ENCODE measurements around the gene TOGARAM2. TPM values are rescaled to one million over a fixed set of nuclear protein-coding genes. Genes with fewer than 3 reads are reported as not detected.

TOGARAM2 gene
- total and polyA plus RNA-seq, 2 of the 13 experiments (the other 11 are each of a cell fraction or from before 2014, with no cell fraction given): under 0.01 to 0.05 TPM

DNA sequence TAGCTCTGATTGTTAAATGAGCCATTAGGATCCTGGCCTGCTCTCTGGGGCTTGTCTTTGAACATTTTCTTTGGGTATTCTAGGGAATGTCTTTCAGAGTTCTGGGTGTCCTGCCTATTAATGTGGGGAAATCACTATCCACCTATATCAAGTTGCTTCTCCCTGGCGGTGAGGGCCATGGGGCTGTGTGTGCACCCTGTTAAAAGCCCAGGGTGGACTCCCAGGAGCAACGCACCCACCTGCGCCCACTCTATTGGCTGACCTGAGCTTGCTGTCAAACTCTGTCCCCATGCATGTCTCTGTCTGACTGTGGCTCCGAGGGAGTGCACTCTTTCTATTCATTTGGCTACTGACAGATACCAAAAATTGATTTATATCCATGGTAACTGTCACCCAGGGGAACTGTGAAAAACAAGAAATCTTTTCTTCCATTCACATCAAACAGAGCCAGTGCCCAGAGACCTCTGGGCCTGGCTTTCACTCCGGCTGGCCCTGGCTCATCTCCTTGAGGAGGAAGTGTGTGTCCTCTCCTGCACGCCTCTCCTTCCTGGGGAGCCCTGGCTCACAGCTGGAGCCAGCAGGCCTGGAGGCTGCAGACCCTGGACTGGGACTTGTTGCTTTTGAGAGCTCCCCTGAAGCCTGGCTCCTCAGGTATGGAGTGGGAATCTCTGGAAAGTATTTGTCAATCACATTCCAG lies 10.5 kb upstream of the TOGARAM2 start:
- H4K20me1 ChIP-seq (ENCODE audit: insufficient read depth, low read length): no peaks in the 10 kb centered on the region
- WGBS (ENCODE audit: low lambda C conversion rate): 35% methylated on average over 6 of the region's 6 CpGs
- H3K4me1 ChIP-seq (ENCODE audit: insufficient read depth, low read length): no peaks in the 10 kb centered on the region
- in situ Hi-C loops (cut with HindIII; ENCODE audit: extremely low pct_ligation_motif_present, low pct_unique_long_range_greater_than_20kb): loop anchor here (25.0 kb wide), 1 partner anchor 1092 kb away; no protein-coding TSS in a partner anchor
- ChIA-PET POLR2A (no interaction called here), CTCF (ENCODE audit: low intra/inter-chr PET ratio, low total read pairs) (no interaction called here)
- H3K9ac ChIP-seq (ENCODE audit: insufficient read depth, low read depth, low read length): no peak overlapping the region
- no peak overlapping the region for H3K27ac ChIP-seq (ENCODE audit: extremely low read length, insufficient read depth, low read length)
- H3K36me3 ChIP-seq (replicated peaks in 1 of 2; ENCODE audit: control insufficient read depth in 1 of 2, insufficient read depth in 2 of 2, low read length in 2 of 2): no peaks in the 10 kb centered on the region
- H3K4me3 ChIP-seq (replicated peaks in 1 of 3; ENCODE audit: insufficient read depth in 1 of 3, low read depth in 2 of 3, low read length in 3 of 3): no peak overlapping the region
- H2AFZ ChIP-seq (ENCODE audit: low read length): no peak overlapping the region
- intact Hi-C loops (cut with micrococcal nuclease; ENCODE audit: unreplicated experiment): no loop called here
- ATAC-seq: no peak; the same call in 1 of the 3 replicates
- H3K79me2 ChIP-seq (ENCODE audit: insufficient read depth, low read length): no peaks in the 10 kb centered on the region
- DNase-seq (ENCODE audit: low spot score): no peak
- no peaks in the 10 kb centered on the region for H3K9me3 ChIP-seq (ENCODE audit: low read length)
- BruUV-seq (replicated peaks): no TSS peak
- H3K27me3 ChIP-seq (ENCODE audit: control insufficient read depth in 1 of 2, insufficient read depth in 2 of 2, low read length in 2 of 2): peaks cover 2 to 6% of the 10 kb centered on the region in 2 experiments; a peak in 2 of 5 replicates
- FAIRE-seq: no peak
- TF ChIP-seq ZSCAN30 (CRISPR knock-in tag; IDR thresholded peaks at IDR 0.05) (no peak), ZNF124 (CRISPR knock-in tag; IDR thresholded peaks at IDR 0.05) (no peak), ZNF883 (CRISPR knock-in tag; IDR thresholded peaks at IDR 0.05; ENCODE audit: not compliant biosample characterization) (no peak)
- TF ChIP-seq, protein P1, sequence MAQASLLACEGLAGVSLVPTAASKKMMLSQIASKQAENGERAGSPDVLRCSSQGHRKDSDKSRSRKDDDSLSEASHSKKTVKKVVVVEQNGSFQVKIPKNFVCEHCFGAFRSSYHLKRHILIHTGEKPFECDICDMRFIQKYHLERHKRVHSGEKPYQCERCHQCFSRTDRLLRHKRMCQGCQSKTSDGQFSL (CRISPR knock-in tag; IDR thresholded peaks at IDR 0.05): no peak
- H3K4me2 ChIP-seq (ENCODE audit: low read depth, low read length): no peak overlapping the region

DNA sequence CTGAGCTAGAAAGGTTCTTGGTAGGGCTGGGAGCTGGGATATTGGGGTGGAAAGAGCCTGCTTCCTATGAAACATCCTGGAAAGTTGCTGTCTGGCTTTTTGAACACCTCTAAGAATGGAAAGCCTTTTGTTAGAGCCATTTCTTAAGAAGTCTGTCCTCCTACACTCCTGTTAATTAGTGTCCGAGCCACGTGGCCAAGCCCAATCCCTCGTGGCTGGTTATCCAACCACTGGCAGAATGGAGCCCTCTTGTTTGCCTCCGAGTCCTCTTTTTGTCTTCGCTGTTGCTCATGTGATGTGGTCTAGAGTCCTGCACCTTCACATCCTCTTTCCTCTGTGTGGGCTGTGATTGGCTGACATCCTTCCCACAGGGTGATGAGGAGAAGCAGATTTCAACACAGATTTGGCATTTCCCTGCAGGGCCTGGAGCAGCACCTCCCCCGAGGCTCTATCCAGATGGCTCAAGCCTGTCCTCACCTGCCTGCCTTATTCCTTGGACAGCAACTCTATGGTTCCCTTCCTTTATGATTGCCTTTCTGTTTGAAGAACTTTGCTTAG lies 8.2 kb upstream of the TOGARAM2 start:
- FAIRE-seq (no peak), ATAC-seq (no peak), DNase-seq (ENCODE audit: low spot score) (no peak)
- ChIA-PET POLR2A (no interaction called here), CTCF (ENCODE audit: low intra/inter-chr PET ratio, low total read pairs) (no interaction called here)
- in situ Hi-C loops (cut with HindIII; ENCODE audit: extremely low pct_ligation_motif_present, low pct_unique_long_range_greater_than_20kb): loop anchor here (25.0 kb wide), 1 partner anchor 1089 kb away; no protein-coding TSS in a partner anchor
- Histone ChIP-seq H3K4me1 (ENCODE audit: insufficient read depth, low read length) (no peaks in the 10 kb centered on the region), H3K79me2 (ENCODE audit: insufficient read depth, low read length) (no peaks in the 10 kb centered on the region), H2AFZ (ENCODE audit: low read length) (no peak overlapping the region), H4K20me1 (ENCODE audit: insufficient read depth, low read length) (no peaks in the 10 kb centered on the region), H3K27ac (ENCODE audit: extremely low read length, insufficient read depth, low read length) (no peak overlapping the region), H3K9me3 (ENCODE audit: low read length) (no peaks in the 10 kb centered on the region), H3K27me3 (ENCODE audit: control insufficient read depth in 1 of 2, insufficient read depth in 2 of 2, low read length in 2 of 2) (peaks cover 3 to 6% of the 10 kb centered on the region in 2 experiments; a peak in 2 of 5 replicates), H3K4me3 (replicated peaks in 1 of 3; ENCODE audit: insufficient read depth in 1 of 3, low read depth in 2 of 3, low read length in 3 of 3) (no peak overlapping the region), H3K4me2 (ENCODE audit: low read depth, low read length) (no peak overlapping the region), H3K9ac (ENCODE audit: insufficient read depth, low read depth, low read length) (no peak overlapping the region), H3K36me3 (replicated peaks in 1 of 2; ENCODE audit: control insufficient read depth in 1 of 2, insufficient read depth in 2 of 2, low read length in 2 of 2) (no peaks in the 10 kb centered on the region)
- TF ChIP-seq, protein P2, sequence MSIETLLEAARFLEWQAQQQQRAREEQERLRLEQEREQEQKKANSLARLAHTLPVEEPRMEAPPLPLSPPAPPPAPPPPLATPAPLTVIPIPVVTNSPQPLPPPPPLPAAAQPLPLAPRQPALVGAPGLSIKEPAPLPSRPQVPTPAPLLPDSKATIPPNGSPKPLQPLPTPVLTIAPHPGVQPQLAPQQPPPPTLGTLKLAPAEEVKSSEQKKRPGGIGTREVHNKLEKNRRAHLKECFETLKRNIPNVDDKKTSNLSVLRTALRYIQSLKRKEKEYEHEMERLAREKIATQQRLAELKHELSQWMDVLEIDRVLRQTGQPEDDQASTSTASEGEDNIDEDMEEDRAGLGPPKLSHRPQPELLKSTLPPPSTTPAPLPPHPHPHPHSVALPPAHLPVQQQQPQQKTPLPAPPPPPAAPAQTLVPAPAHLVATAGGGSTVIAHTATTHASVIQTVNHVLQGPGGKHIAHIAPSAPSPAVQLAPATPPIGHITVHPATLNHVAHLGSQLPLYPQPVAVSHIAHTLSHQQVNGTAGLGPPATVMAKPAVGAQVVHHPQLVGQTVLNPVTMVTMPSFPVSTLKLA (IDR thresholded peaks at IDR 0.05): peak; percentile 96
- TF ChIP-seq MZF1 (CRISPR knock-in tag; IDR thresholded peaks at IDR 0.05; ENCODE audit: borderline replicate concordance) (no peak), ZMYM2 (CRISPR knock-in tag; IDR thresholded peaks at IDR 0.05) (no peak), ZNF496 (CRISPR knock-in tag; IDR thresholded peaks at IDR 0.05; ENCODE audit: insufficient replicate concordance) (no peak), SIN3B (IDR thresholded peaks at IDR 0.05; ENCODE audit: low read length) (no peak)
- BruUV-seq (replicated peaks): no TSS peak
- intact Hi-C loops (cut with micrococcal nuclease; ENCODE audit: unreplicated experiment): no loop called here
- WGBS (ENCODE audit: low lambda C conversion rate): 21% methylated on average over 6 of the region's 6 CpGs

Measured in HepG2 (cell line).